ENCODE measurements around the gene XCR1. TPM values are rescaled to one million over a fixed set of nuclear protein-coding genes. Genes with fewer than 3 reads are reported as not detected.
"Not testable (repeated sequence)": the region's sequence is repeated elsewhere in the genome, so short reads cannot be mapped to it uniquely, and the experiment has no call there.

Gene XCR1
- total RNA-seq, 1 donor = 1.0 TPM

GRCh38 chr3:46001178-46001577 is 26.1 kb downstream of the XCR1 start:
- peaks cover 4% of the 10 kb centered on the region for H3K4me1 ChIP-seq (ENCODE audit: insufficient read depth, low read length)
- no peaks in the 10 kb centered on the region for H3K27me3 ChIP-seq (ENCODE audit: insufficient read depth, low read length)
- no peaks in the 10 kb centered on the region for H3K9me3 ChIP-seq (ENCODE audit: low read depth, low read length)
- no peak overlapping the region for H3K4me3 ChIP-seq (ENCODE audit: low read length)

GRCh38 chr3:45997942-45998341 is 29.3 kb downstream of the XCR1 start:
- H3K4me3 ChIP-seq (ENCODE audit: low read length) = no peak overlapping the region
- H3K27me3 ChIP-seq (ENCODE audit: insufficient read depth, low read length) = no peaks in the 10 kb centered on the region
- H3K9me3 ChIP-seq (ENCODE audit: low read depth, low read length) = no peaks in the 10 kb centered on the region
- H3K4me1 ChIP-seq (ENCODE audit: insufficient read depth, low read length) = peaks cover 30% of the 10 kb centered on the region

- H3K4me3 ChIP-seq (ENCODE audit: low read length); H3K9me3 ChIP-seq (ENCODE audit: low read depth, low read length); H3K27me3 ChIP-seq (ENCODE audit: insufficient read depth, low read length): not testable (repeated sequence)
- H3K4me1 ChIP-seq (ENCODE audit: insufficient read depth, low read length) = peaks cover 34% of the 10 kb centered on the region
Observed at GRCh38 chr3:45997499-45997898, 29.8 kb downstream of the XCR1 start.

GRCh38 chr3:45995236-45996192 is 31.8 kb downstream of the XCR1 start, which contains the start of gene FYCO1:
Gene FYCO1, minus strand, starts transcription at chr3:45995824. Its CDS starts 10,914 bp downstream, at chr3:45984910.
- Histone ChIP-seq H3K9me3 (ENCODE audit: low read depth, low read length) (no peaks in the 10 kb centered on the region), H3K4me1 (ENCODE audit: insufficient read depth, low read length) (peaks cover 52% of the 10 kb centered on the region), H3K27me3 (ENCODE audit: insufficient read depth, low read length) (no peaks in the 10 kb centered on the region), H3K4me3 (ENCODE audit: low read length) (peak within 1 kb of the TSS; percentile 97)

- Histone ChIP-seq H3K9me3 (ENCODE audit: low read depth, low read length) (no peaks in the 10 kb centered on the region), H3K27me3 (ENCODE audit: insufficient read depth, low read length) (no peaks in the 10 kb centered on the region), H3K4me1 (ENCODE audit: insufficient read depth, low read length) (peaks cover 60% of the 10 kb centered on the region), H3K4me3 (ENCODE audit: low read length) (peak overlapping the region; percentile 97)
Observed at GRCh38 chr3:45994419-45995235, 32.7 kb downstream of the XCR1 start.

- H3K27me3 ChIP-seq (ENCODE audit: insufficient read depth, low read length) = no peaks in the 10 kb centered on the region
- no peaks in the 10 kb centered on the region for H3K9me3 ChIP-seq (ENCODE audit: low read depth, low read length)
- H3K4me3 ChIP-seq (ENCODE audit: low read length) = no peak overlapping the region
- peaks cover 71% of the 10 kb centered on the region for H3K4me1 ChIP-seq (ENCODE audit: insufficient read depth, low read length)
Observed at GRCh38 chr3:45993421-45994027, 33.8 kb downstream of the XCR1 start.

GRCh38 chr3:45992821-45993221 is 34.5 kb downstream of the XCR1 start:
- peaks cover 78% of the 10 kb centered on the region for H3K4me1 ChIP-seq (ENCODE audit: insufficient read depth, low read length)
- H3K4me3 ChIP-seq (ENCODE audit: low read length) = no peak overlapping the region
- no peaks in the 10 kb centered on the region for H3K9me3 ChIP-seq (ENCODE audit: low read depth, low read length)
- no peaks in the 10 kb centered on the region for H3K27me3 ChIP-seq (ENCODE audit: insufficient read depth, low read length)

- no peaks in the 10 kb centered on the region for H3K27me3 ChIP-seq (ENCODE audit: insufficient read depth, low read length)
- H3K9me3 ChIP-seq (ENCODE audit: low read depth, low read length) = no peaks in the 10 kb centered on the region
- H3K4me3 ChIP-seq (ENCODE audit: low read length) = no peak overlapping the region
- peaks cover 81% of the 10 kb centered on the region for H3K4me1 ChIP-seq (ENCODE audit: insufficient read depth, low read length)
Observed at GRCh38 chr3:45992133-45992729, 35.1 kb downstream of the XCR1 start.

- H3K9me3 ChIP-seq (ENCODE audit: low read depth, low read length) = no peaks in the 10 kb centered on the region
- H3K27me3 ChIP-seq (ENCODE audit: insufficient read depth, low read length) = no peaks in the 10 kb centered on the region
- peaks cover 78% of the 10 kb centered on the region for H3K4me1 ChIP-seq (ENCODE audit: insufficient read depth, low read length)
- no peak overlapping the region for H3K4me3 ChIP-seq (ENCODE audit: low read length)
Observed at GRCh38 chr3:45991341-45991740, 35.9 kb downstream of the XCR1 start.

- Histone ChIP-seq H3K4me3 (ENCODE audit: low read length) (no peak overlapping the region), H3K9me3 (ENCODE audit: low read depth, low read length) (no peaks in the 10 kb centered on the region), H3K27me3 (ENCODE audit: insufficient read depth, low read length) (no peaks in the 10 kb centered on the region), H3K4me1 (ENCODE audit: insufficient read depth, low read length) (peaks cover 70% of the 10 kb centered on the region)
Observed at GRCh38 chr3:45990181-45990580, 37.1 kb downstream of the XCR1 start.

- peaks cover 59% of the 10 kb centered on the region for H3K4me1 ChIP-seq (ENCODE audit: insufficient read depth, low read length)
Observed at GRCh38 chr3:45988804-45989203, 38.5 kb downstream of the XCR1 start.

GRCh38 chr3:45988362-45988761 is 38.9 kb downstream of the XCR1 start:
- H3K9me3 ChIP-seq (ENCODE audit: low read depth, low read length) = no peaks in the 10 kb centered on the region
- H3K4me1 ChIP-seq (ENCODE audit: insufficient read depth, low read length) = peaks cover 55% of the 10 kb centered on the region
- no peaks in the 10 kb centered on the region for H3K27me3 ChIP-seq (ENCODE audit: insufficient read depth, low read length)
- H3K4me3 ChIP-seq (ENCODE audit: low read length) = no peak overlapping the region

More at GRCh38 chr3:45988804-45989203, 38.5 kb downstream of the XCR1 start:
- no peak overlapping the region for H3K4me3 ChIP-seq (ENCODE audit: low read length)
- no peaks in the 10 kb centered on the region for H3K27me3 ChIP-seq (ENCODE audit: insufficient read depth, low read length)
- H3K9me3 ChIP-seq (ENCODE audit: low read depth, low read length) = no peaks in the 10 kb centered on the region

- H3K4me3 ChIP-seq (ENCODE audit: low read length) = no peak overlapping the region
- H3K4me1 ChIP-seq (ENCODE audit: insufficient read depth, low read length) = peaks cover 47% of the 10 kb centered on the region
- no peaks in the 10 kb centered on the region for H3K27me3 ChIP-seq (ENCODE audit: insufficient read depth, low read length)
- no peaks in the 10 kb centered on the region for H3K9me3 ChIP-seq (ENCODE audit: low read depth, low read length)
Observed at GRCh38 chr3:45987368-45988291, 39.7 kb downstream of the XCR1 start.
